ENCODE data around the gene TMEM207. TPM values are rescaled to one million over a fixed set of nuclear protein-coding genes. Genes with fewer than 3 reads are reported as not detected.

The TMEM207 gene
- total RNA-seq, 1 experiment from 2014 or later: not detected

DNA sequence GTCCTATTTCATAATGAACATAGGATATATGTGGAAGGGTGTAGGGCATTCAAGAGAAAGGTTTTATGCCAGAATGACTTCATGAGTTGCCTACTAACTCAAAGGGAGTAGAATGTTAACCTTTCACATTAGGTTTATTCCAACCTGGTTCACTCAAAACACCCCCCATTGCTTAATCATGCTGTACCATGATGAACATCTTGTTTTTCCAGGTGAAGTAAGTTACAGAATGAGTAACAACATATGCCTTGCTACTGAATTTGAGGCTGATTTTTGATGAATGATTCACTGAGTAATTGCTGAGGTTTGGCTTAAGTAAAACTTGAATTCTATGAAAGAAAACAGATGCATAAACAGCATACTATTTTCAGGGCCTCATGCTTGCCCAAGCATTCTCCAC is 67.6 kb downstream of the TMEM207 start:
- POLR2A ChIA-PET: interaction anchor here (0.5 to 11.0 kb wide), 12 partner anchors 13 to 151 kb away, joined by 3 to 132 read pairs (median 4); partner anchors contain the start of gene CLDN1
- intact Hi-C loops (cut with micrococcal nuclease): loop anchor here (1.0 to 5.0 kb wide), 3 partner anchors 37 to 365 kb away; partner anchors contain the start of gene P3H2
- Mint-ChIP-seq H3K27me3 (ENCODE audit: insufficient read depth, unreplicated experiment) (no peaks in the 10 kb centered on the region), H3K36me3 (ENCODE audit: insufficient read depth, unreplicated experiment) (no peaks in the 10 kb centered on the region), H3K27ac (ENCODE audit: low read depth, unreplicated experiment) (peak overlapping the region; percentile 97), H3K4me1 (ENCODE audit: insufficient read depth, unreplicated experiment) (peaks cover 61% of the 10 kb centered on the region), H3K4me3 (ENCODE audit: unreplicated experiment) (no peak overlapping the region), H3K9me3 (ENCODE audit: unreplicated experiment) (no peaks in the 10 kb centered on the region)
- TF ChIP-seq, protein P1, sequence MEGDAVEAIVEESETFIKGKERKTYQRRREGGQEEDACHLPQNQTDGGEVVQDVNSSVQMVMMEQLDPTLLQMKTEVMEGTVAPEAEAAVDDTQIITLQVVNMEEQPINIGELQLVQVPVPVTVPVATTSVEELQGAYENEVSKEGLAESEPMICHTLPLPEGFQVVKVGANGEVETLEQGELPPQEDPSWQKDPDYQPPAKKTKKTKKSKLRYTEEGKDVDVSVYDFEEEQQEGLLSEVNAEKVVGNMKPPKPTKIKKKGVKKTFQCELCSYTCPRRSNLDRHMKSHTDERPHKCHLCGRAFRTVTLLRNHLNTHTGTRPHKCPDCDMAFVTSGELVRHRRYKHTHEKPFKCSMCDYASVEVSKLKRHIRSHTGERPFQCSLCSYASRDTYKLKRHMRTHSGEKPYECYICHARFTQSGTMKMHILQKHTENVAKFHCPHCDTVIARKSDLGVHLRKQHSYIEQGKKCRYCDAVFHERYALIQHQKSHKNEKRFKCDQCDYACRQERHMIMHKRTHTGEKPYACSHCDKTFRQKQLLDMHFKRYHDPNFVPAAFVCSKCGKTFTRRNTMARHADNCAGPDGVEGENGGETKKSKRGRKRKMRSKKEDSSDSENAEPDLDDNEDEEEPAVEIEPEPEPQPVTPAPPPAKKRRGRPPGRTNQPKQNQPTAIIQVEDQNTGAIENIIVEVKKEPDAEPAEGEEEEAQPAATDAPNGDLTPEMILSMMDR (IDR thresholded peaks at IDR 0.05; ENCODE audit: unreplicated experiment): no peak
- no TSS peak for BruUV-seq (replicated peaks)
- CTCF ChIA-PET: interaction anchor here (0.6 to 2.0 kb wide), 4 partner anchors 60 to 157 kb away, joined by 3 to 8 read pairs (median 4); partner anchors contain the start of gene CLDN1
- DNase-seq (ENCODE audit: unreplicated experiment): peak; percentile 84

DNA sequence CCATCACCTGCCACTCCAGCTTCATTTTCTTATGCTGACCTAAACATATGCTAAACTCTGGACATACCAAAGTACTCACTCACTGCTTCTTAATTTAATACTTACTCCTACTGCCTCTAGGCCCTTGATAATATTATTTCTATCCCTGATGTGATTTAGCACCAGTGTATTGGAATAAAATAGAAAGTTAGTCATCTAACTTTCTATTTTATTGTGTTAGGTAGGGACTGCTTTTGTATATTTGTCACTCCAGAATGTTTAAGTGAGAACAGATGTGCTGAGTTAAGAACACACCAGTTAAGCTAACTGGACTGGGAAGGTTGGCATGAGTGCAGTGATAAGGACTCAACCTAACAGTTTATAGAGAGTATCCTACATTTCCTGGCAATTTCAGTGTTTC is 68.3 kb downstream of the TMEM207 start:
- no peak overlapping the region for H3K4me3 Mint-ChIP-seq (ENCODE audit: unreplicated experiment)
- H3K9me3 Mint-ChIP-seq (ENCODE audit: unreplicated experiment): no peaks in the 10 kb centered on the region
- TF ChIP-seq, protein P1 (IDR thresholded peaks at IDR 0.05; ENCODE audit: unreplicated experiment): no peak
- DNase-seq (ENCODE audit: unreplicated experiment): no peak
- CTCF ChIA-PET: interaction anchor here (0.6 to 2.0 kb wide), 5 partner anchors 60 to 156 kb away, joined by 3 to 8 read pairs (median 3); partner anchors contain the start of gene CLDN1
- peaks cover 61% of the 10 kb centered on the region for H3K4me1 Mint-ChIP-seq (ENCODE audit: insufficient read depth, unreplicated experiment)
- no TSS peak for BruUV-seq (replicated peaks)
- H3K27me3 Mint-ChIP-seq (ENCODE audit: insufficient read depth, unreplicated experiment): no peaks in the 10 kb centered on the region
- POLR2A ChIA-PET: interaction anchor here (0.7 to 11.0 kb wide), 12 partner anchors 10 to 150 kb away, joined by 3 to 132 read pairs (median 4); partner anchors contain the start of gene CLDN1
- intact Hi-C loops (cut with micrococcal nuclease): loop anchor here (5.0 kb wide), 2 partner anchors 259 to 364 kb away; partner anchors contain the start of gene P3H2
- H3K27ac Mint-ChIP-seq (ENCODE audit: low read depth, unreplicated experiment): peak overlapping the region; percentile 97
- H3K36me3 Mint-ChIP-seq (ENCODE audit: insufficient read depth, unreplicated experiment): no peaks in the 10 kb centered on the region

DNA sequence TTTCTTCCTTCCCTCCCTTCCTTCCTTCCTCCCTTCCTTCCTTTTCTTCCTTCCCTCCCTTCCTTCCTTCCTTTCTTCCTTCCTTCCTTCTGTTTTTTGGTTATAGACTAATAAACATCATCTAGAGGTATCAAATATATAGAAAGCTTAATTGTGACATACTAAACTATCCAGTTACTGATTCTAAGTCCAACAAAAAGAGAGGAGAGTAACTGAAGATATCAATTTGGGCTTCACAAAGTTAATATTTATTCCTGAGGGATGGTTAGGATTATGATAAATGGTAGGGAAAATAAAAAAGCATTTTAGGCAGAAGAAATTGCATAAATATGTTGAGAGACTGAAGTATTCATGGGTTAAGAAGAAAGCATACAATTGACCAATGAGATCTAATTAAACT is 69.5 kb downstream of the TMEM207 start:
- CTCF ChIA-PET: interaction anchor here (1.0 to 2.0 kb wide), 3 partner anchors 10 to 155 kb away, joined by 4 to 8 read pairs (median 4); no protein-coding TSS in a partner anchor
- peaks cover 50% of the 10 kb centered on the region for H3K4me1 Mint-ChIP-seq (ENCODE audit: insufficient read depth, unreplicated experiment)

More for the DNA sequence above, 69.5 kb downstream of the TMEM207 start:
- BruUV-seq (replicated peaks): no TSS peak
- TF ChIP-seq, protein P1 (IDR thresholded peaks at IDR 0.05; ENCODE audit: unreplicated experiment): no peak
- intact Hi-C loops (cut with micrococcal nuclease): loop anchor here (5.0 kb wide), 2 partner anchors 258 to 363 kb away; partner anchors contain the start of gene P3H2
- H3K27me3 Mint-ChIP-seq (ENCODE audit: insufficient read depth, unreplicated experiment): no peaks in the 10 kb centered on the region
- no peak overlapping the region for H3K4me3 Mint-ChIP-seq (ENCODE audit: unreplicated experiment)
- H3K27ac Mint-ChIP-seq (ENCODE audit: low read depth, unreplicated experiment): no peak overlapping the region
- POLR2A ChIA-PET: interaction anchor here (0.7 to 11.0 kb wide), 11 partner anchors 8 to 169 kb away, joined by 3 to 132 read pairs (median 10); partner anchors contain the start of gene CLDN1
- H3K36me3 Mint-ChIP-seq (ENCODE audit: insufficient read depth, unreplicated experiment): no peaks in the 10 kb centered on the region
- H3K9me3 Mint-ChIP-seq (ENCODE audit: unreplicated experiment): no peaks in the 10 kb centered on the region
- no peak for DNase-seq (ENCODE audit: unreplicated experiment)

Other genes with a start within 250 kb of the TMEM207 start
- gene CLDN1, start 127.5 kb downstream of the TMEM207 start, total RNA-seq (2022): 197 and 263 TPM in 2 replicates
- 0.23 TPM in 1 of 2 replicates, not detected in the other for gene CLDN16, start 61.7 kb downstream of the TMEM207 start, total RNA-seq (2022)
- 46.5 and 62.0 TPM in 2 replicates for gene IL1RAP, start 64.2 kb upstream of the TMEM207 start, total RNA-seq (2022)

All from MCF 10A (cell line).